Measurements from ENCODE around the gene DPYSL4.
A peak's percentile ranks its signal among the peaks of the same experiment; 100 is the strongest.

The DPYSL4 gene

DNA sequence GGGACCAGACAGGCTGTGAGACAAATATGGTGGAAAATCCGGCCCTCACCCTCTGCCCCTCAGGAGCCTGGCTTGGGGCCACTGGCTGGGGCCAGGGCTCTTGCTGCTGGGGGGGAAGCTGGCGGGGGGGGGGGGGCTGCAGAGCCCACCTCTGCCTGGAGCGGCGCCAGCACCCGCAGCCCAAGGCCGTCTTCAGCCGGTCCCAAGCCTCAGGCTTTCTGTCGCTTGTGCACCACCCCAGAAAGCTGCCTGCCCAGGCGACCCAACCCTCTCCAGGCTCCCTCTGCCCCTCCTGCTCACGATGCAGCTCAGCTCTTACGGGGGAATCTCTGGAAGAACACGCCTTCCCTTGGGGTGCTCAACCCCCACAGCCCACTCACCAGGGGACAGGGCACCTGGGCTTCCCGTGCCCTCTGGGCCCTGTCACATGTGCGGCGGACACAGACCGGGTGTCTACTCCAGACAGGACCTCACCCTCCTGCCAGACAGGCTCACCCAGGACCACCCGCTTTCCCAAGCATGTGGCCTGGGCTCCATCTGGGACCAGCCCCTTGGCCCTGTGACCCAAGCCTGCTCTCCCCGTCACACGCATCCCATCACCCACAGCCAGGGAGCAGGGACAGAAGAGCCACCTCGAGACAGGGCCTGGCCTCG, 43.9 kb downstream of the DPYSL4 start:
- DNase-seq: no peak

- no peak for DNase-seq
These were observed 44.9 kb downstream of the DPYSL4 start for GRCh38 chr10:132231656-132232022.

GRCh38 chr10:132232023-132232951, 45.5 kb downstream of the DPYSL4 start:
- peak; percentile 82 for DNase-seq

DNA sequence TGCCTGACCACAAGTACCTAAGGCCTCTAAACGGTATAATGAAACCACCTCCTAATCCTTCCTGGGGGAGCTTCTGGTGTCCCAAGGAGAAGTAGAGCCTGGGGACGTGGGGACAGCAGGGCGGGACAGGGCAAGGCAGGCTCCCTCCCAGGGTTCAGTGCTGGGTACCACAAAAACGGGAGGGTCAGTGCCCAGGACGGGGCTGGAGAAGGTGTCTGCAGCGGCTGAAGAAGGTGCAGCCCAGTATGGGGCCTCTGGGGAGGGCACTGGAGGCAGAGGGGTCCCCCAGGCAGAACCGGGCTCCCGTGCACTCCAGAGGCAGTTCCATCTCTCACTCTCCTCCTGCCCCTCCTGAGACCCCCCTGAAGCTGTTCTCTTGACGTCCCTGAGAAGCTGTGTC, 46.2 kb downstream of the DPYSL4 start:
- no peak for DNase-seq

GRCh38 chr10:132233501-132234085, 46.8 kb downstream of the DPYSL4 start:
- no peak for DNase-seq

GRCh38 chr10:132234860-132235259, 48.1 kb downstream of the DPYSL4 start:
- no peak for DNase-seq

DNA sequence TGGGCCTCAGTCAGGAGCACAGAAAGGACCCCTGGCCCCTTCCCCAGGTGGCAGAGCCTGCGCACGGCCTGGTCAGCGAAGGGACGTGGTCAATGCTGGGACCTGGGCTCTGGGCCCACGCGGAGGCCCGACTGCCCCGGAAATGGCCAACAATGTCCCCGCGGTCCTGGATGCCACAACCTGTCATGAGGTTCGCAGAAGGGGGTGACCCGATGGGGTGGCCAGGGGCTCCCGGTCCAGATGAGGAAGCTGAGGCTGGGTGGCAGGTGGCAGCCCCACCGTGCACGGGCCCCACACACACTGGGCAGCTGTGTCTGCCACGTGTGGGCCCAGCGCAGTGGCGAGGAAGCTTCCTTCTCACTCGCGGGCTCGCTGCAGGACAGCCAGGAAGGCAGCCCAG, 49.4 kb downstream of the DPYSL4 start:
- DNase-seq: no peak

- DNase-seq: no peak
These were observed 50.1 kb downstream of the DPYSL4 start for GRCh38 chr10:132236881-132237280.

DNA sequence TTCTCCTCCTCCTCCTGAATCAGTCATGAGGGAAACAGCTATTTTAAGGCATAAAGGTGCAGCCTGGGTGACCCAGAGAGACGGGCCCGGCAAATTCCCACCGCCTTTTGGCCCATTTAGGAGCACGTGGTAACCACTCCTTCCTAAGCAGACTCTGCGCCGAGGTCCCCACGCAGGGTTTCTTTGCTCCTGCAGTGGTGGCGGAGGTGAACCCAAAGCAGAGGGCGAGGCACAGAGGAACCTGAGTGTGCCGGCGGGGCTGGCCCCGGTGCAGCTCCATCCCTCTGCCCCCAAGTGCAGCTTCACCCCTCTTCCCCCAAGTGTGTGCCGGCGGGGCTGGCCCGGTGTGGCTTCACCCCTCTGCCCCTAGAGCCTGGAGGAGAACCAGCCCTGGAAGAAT, 50.6 kb downstream of the DPYSL4 start:
- no peak for DNase-seq

GRCh38 chr10:132237871-132238270, 51.1 kb downstream of the DPYSL4 start:
- no peak for DNase-seq

DNA sequence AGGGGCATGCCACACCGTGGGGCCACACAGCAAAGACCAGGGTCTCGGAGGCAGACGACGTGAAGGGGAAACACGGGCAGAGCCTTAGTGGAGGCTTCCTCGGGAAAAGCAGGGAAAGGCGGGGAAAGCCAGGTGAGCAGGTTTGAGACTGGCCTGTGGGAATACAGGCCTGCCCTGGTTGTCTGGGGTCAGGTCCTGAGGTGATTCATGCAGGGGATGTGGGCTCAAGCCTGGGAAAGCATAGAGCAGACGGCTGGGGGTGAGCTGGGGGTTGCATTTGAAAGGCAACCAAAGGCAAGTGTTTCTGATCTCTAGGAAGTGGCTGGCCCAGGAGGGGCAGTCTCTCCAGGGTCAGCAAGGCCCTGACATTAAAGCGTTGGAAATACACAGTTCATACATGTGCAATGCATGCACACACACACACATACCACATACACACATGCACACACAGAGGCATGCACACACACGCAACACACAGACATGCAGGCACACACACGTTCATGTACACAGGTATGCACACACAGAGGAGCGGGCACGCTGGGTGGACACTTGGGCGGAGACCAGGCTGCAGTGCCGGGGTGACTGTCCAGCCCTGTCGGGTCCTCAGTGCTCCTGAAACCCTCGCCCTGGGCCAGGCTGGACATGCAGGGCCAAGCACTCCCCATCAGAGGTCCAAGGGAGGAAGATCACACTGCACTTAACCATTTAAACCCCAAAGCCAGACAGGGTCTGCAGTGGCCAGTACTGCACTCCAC, 51.8 kb downstream of the DPYSL4 start:
- no peak for DNase-seq

DNA sequence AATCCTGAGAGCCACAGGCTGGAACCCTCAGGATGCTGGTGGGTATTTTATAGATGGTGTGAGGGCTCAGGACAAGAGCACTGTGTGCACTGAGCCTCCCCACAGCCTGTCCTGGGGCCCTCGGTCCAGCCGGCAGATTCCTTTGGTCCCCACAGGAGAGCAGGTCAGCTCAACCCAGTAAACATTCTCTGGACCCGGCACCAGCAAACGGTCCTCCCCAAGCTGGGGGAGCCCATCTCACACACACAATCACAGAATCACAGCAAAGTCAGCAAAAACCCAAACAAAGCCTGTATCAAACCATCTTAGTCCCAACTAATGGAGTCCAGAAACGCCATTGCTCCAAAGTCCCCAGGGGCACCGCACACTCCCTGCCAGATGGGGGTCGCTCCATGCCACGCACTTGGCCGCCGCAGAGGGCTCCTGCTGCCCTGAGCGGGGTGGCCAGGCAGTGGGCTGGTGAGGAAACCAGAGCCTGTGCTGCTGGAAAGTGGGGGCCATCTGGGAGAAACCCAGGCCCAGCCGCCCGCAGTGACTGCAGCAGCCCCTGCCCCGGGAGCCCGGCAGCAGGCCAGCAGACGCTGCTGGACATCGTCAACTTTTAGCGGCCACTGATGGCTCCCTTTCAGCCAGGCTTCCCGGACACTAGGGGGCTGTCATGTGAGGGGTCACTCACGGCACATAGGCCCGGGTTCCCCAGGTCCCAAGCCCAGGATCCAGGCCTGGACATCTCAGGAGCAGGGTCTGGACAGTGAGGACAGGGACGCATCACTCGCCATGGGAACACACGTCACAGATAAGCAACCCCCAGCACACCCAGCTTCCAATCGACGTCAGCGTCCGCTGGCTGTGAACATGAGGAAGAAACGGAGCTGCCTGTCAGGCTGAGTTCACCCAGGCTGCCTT, 52.6 kb downstream of the DPYSL4 start:
- no peak for DNase-seq

- no peak for DNase-seq
These were observed 53.4 kb downstream of the DPYSL4 start for GRCh38 chr10:132240156-132240555.

DNA sequence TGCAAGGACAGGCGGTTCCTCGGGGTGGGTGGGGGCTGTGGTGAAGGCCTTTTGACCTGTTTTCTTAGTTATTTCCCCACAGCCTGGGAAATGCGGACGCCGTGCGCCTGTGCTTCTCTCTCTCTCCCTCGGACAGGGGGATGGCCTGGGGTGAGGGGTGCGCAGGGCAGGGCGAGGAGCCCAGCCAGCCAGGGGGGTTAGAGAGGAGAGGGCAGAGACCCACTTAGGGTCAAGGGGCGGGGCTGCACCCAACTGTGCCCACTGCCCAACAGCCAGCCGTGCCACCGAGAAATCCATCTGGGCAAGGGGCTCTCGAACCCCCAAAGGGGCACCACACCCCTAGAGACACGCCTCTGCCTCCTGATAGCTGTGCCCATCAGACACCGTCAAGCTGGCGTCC, 53.8 kb downstream of the DPYSL4 start:
- no peak for DNase-seq

DNA sequence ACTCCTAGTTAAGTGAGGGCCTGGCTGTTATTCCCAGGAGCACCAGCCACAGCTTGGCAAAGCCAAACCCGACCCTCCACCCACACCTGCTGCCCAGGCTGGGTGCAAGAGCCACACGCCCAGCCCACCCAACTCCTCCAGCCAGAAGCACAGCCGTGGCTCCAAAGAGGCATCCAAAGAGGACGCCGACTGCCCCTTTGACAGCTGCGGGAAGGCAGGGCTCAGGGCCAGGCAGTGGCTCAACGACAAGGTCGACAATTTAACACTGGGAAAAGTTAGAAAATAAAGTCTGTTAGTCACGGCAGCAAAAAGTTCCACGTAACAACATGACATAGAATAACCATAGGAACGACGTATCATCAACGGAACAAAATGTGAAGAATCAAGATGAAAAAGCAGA, 54.3 kb downstream of the DPYSL4 start:
- DNase-seq: no peak

GRCh38 chr10:132241496-132241895, 54.7 kb downstream of the DPYSL4 start:
- no peak for DNase-seq

DNA sequence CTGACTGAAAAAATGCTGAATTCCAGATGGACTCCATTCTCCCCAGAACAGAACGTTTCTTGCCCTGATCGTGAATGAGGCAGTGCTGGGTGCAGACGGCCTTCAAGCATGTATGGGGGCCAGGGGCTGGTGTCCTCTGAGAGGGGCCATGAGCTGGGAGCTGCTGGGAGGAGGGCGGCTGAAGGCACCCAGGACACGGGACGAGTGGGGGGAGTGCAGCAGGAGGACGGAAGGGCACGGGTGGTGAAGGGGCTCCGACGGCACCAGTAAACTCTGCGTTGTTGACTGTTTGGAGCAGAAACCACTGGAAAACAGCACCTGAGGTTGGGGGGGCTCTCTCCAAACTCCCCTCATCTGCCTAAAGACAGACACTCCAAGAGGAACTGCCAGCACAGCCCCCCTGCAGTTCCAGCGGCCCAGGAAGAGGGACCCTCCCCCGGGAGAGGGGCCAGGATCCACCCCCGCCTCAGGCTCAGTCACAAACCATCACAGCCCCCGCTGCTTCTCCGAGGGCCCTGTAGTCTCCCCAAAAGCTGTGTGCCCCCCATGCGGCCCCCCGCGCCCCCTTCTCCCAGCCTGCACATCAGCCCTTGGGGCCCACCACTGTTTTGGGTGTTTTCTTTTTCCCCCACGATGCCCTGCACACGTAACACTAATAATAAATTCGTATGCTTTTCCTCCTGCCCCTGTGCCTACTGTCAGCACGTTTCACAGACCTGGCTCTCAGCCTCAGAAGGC, 55.5 kb downstream of the DPYSL4 start:
- no peak for DNase-seq

DNA sequence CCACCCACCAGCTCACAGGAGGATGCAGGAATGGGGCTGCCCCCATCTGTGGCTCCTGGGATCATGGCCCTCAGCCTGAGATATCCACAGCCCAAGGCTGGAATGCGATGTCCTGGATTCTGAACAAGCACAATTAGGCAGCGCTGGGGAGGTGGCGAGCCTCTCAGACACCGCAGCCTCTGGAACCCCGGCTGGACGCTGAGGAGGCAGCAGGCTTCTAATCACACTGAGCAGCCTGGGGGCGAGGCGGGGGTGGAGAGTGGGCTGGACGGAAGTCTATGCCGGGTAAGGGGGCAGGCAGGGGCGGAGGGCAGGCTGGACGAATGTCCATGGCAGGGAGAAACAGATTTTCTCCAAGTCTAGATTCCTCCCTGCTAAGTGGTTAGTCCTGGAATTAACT, 56.4 kb downstream of the DPYSL4 start:
- DNase-seq: no peak

DNA sequence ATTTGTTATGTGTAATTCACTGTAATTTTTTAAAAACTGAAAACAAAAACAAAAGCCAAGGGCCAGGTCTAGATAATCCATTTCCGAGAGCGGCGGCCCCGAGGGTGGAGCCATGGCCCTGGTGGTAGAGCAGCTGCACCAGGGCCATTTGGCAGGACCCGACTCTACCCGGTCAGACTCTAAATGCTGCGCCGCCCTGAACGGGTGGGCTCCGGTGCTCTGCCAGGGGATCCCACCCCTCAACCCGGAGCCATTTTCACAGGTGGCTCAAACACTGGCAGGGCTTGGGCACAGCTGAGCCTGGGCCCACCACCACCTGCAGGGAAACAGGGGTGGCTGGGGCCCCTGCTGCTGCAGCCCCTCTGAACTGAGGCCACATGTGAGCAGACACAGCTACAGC, 56.9 kb downstream of the DPYSL4 start:
- DNase-seq: no peak

GRCh38 chr10:132245056-132245455, 58.3 kb downstream of the DPYSL4 start:
- DNase-seq: no peak

- DNase-seq: no peak
These were observed 59.5 kb downstream of the DPYSL4 start for GRCh38 chr10:132246296-132246695.

GRCh38 chr10:132247943-132248342, 61.2 kb downstream of the DPYSL4 start:
- DNase-seq: no peak

Measured in NCI-H526 treated with DMSO at 0.1 percent for 48 hours (cell line).